ENCODE measurements around the gene CTNNA3. TPM values are rescaled to one million over a fixed set of nuclear protein-coding genes. Genes with fewer than 3 reads are reported as not detected.

CTNNA3 gene
- polyA plus RNA-seq, 1 donor from 2014 or later: 0.14 TPM

- TF ChIP-seq REST (IDR thresholded peaks at IDR 0.05; ENCODE audit: borderline replicate concordance): no peak
- TF ChIP-seq SMC3 (conservative IDR thresholded peaks at IDR 0.05; ENCODE audit: poor library complexity): no peak
- no peak for TF ChIP-seq CTCF (IDR thresholded peaks at IDR 0.05; ENCODE audit: poor library complexity, severe bottlenecking)
- TF ChIP-seq TAF1 (IDR thresholded peaks at IDR 0.05; ENCODE audit: low read depth): no peak
- TF ChIP-seq MXI1 (conservative IDR thresholded peaks at IDR 0.05; ENCODE audit: poor library complexity, severe bottlenecking): no peak
- TF ChIP-seq RAD21 (conservative IDR thresholded peaks at IDR 0.05): no peak
- TF ChIP-seq EZH2 (IDR thresholded peaks at IDR 0.05; ENCODE audit: borderline replicate concordance, insufficient read depth, low read length, poor library complexity, severe bottlenecking): no peak
- Histone ChIP-seq H3K27ac (ENCODE audit: low read length) (no peak overlapping the region), H3K9ac (ENCODE audit: low read length) (no peak overlapping the region), H4K20me1 (ENCODE audit: insufficient read depth) (no peaks in the 10 kb centered on the region), H3K36me3 (ENCODE audit: insufficient read depth, low read length) (no peaks in the 10 kb centered on the region), H3K9me2 (ENCODE audit: insufficient read depth, low read length) (no peaks in the 10 kb centered on the region), H3K4me2 (ENCODE audit: low read length) (no peak overlapping the region), H2AFZ (ENCODE audit: low read depth, low read length) (no peak overlapping the region), H3K27me3 (ENCODE audit: insufficient read depth, low read depth, low read length) (no peaks in the 10 kb centered on the region), H3K9me3 (ENCODE audit: low read length) (no peaks in the 10 kb centered on the region), H3K79me2 (replicated peaks; ENCODE audit: insufficient read depth, low read length) (no peaks in the 10 kb centered on the region), H3K4me3 (ENCODE audit: low read length) (no peak overlapping the region), H3F3A (ENCODE audit: insufficient read depth, low read length, poor library complexity, severe bottlenecking) (no peaks in the 10 kb centered on the region)
Observed at GRCh38 chr10:66680886-66681285, 1015.1 kb downstream of the CTNNA3 start.

GRCh38 chr10:66678521-66678920 lies 1017.5 kb downstream of the CTNNA3 start:
- no peaks in the 10 kb centered on the region for H3K27me3 ChIP-seq (ENCODE audit: insufficient read depth, low read depth, low read length)
- H2AFZ ChIP-seq (ENCODE audit: low read depth, low read length): no peak overlapping the region
- no peaks in the 10 kb centered on the region for H3K79me2 ChIP-seq (replicated peaks; ENCODE audit: insufficient read depth, low read length)
- H4K20me1 ChIP-seq (ENCODE audit: insufficient read depth): no peaks in the 10 kb centered on the region
- no peaks in the 10 kb centered on the region for H3K36me3 ChIP-seq (ENCODE audit: insufficient read depth, low read length)
- no peak overlapping the region for H3K27ac ChIP-seq (ENCODE audit: low read length)
- no peak overlapping the region for H3K9ac ChIP-seq (ENCODE audit: low read length)
- H3K4me3 ChIP-seq (ENCODE audit: low read length): no peak overlapping the region
- no peaks in the 10 kb centered on the region for H3F3A ChIP-seq (ENCODE audit: insufficient read depth, low read length, poor library complexity, severe bottlenecking)
- no peak for TF ChIP-seq REST (IDR thresholded peaks at IDR 0.05; ENCODE audit: borderline replicate concordance)
- TF ChIP-seq RAD21 (conservative IDR thresholded peaks at IDR 0.05): no peak
- no peak for TF ChIP-seq SMC3 (conservative IDR thresholded peaks at IDR 0.05; ENCODE audit: poor library complexity)
- no peak for TF ChIP-seq MXI1 (conservative IDR thresholded peaks at IDR 0.05; ENCODE audit: poor library complexity, severe bottlenecking)
- no peaks in the 10 kb centered on the region for H3K9me2 ChIP-seq (ENCODE audit: insufficient read depth, low read length)
- H3K4me2 ChIP-seq (ENCODE audit: low read length): no peak overlapping the region
- H3K9me3 ChIP-seq (ENCODE audit: low read length): no peaks in the 10 kb centered on the region
